ENCODE measurements around the gene PON3.

DNA sequence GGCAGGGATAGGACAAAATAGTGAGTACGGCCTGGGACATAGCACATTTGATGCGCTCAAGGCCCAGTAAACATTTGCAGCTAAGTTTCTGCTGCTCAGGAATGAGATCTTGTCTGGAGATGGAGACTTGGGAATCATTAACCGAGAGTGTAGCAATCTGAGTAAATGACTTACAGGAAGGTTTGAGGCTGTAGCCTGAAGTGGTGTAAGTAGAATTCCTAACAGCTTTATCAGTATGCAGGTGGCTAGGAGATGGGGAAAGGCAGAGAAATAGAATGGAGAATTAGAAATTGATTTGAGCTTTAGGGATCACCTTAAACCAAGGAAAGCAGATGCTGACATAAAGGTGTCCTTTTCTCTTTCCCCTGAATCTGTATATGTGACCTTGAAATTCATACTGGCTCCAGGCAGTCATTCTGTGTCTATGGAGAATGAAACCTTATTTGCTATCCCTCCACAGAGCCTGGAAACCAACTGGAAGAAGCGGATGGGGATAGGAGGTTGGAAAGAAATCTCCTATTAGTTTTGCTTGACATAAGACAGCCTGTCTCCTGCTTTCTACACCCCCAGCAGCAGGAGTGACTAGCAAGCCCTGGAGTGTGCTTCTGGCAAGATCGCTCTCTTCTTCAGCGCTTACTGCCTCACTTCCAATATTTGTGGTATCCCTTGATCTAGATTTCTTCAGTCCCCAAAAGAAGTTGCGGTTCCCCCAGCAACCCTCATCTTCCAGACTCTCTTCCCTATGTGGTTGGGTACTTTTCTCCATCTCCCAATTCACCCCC, 45.1 kb upstream of the PON3 start:
- TF ChIP-seq YY1 (IDR thresholded peaks at IDR 0.05; ENCODE audit: insufficient read depth, insufficient read length) (no peak), ZNF274 (IDR thresholded peaks at IDR 0.05; ENCODE audit: low read depth, low read length) (no peak), SUZ12 (IDR thresholded peaks at IDR 0.05; ENCODE audit: extremely low read depth, insufficient read depth, insufficient read length) (no peak)
